GM23338 (cell line): ENCODE results near the gene SMYD1.

Experiments used
- CREB1 ChIP-seq: fragments of 250-450 bp; sonication (Bioruptor Pico); IDR thresholded peaks from 2 replicates; pipeline ENCODE4 v1.5.0; 2020; ENCODE audit warnings: low read depth, mild to moderate bottlenecking, moderate library complexity
- CTCF ChIP-seq, 2 experiments: fragments of 200-600 bp in 1 of 2; sonication (generic) in 1 of 2; conservative IDR thresholded peaks; 2 replicates each; pipeline versions ENCODE4 v1.5.1 to v1.6.1; 2016 to 2017; ENCODE audit warnings: antibody characterized with exemption in 2 of 2, low read depth in 2 of 2, mild to moderate bottlenecking in 2 of 2, moderate library complexity in 1 of 2
- ETS1 ChIP-seq: IDR thresholded peaks from 2 replicates; pipeline ENCODE4 v1.6.1; 2016; ENCODE audit warnings: antibody characterized with exemption
- EZH2 ChIP-seq: fragments of 200-600 bp; sonication (generic); IDR thresholded peaks from one replicate; pipeline ENCODE4 v1.8.0; 2017; ENCODE audit warnings: antibody characterized with exemption, mild to moderate bottlenecking, low read depth; ENCODE audit not compliant: unreplicated experiment
- EZH2phosphoT487 ChIP-seq: fragments of 200-600 bp; sonication (generic); IDR thresholded peaks from one replicate; pipeline ENCODE4 v1.8.1; 2018; ENCODE audit warnings: antibody characterized with exemption; ENCODE audit not compliant: unreplicated experiment
- JUNB ChIP-seq: IDR thresholded peaks from one replicate; pipeline ENCODE4 v1.6.1; 2016; ENCODE audit warnings: antibody characterized with exemption; ENCODE audit not compliant: unreplicated experiment
- NANOG ChIP-seq: IDR thresholded peaks from 2 replicates; pipeline ENCODE4 v1.6.1; 2016; ENCODE audit warnings: antibody characterized with exemption, borderline replicate concordance
- POLR2AphosphoS5 ChIP-seq: IDR thresholded peaks from 2 replicates; pipeline ENCODE4 v1.6.1; 2016; ENCODE audit warnings: antibody characterized with exemption, low read depth
- REST ChIP-seq: IDR thresholded peaks from one replicate; pipeline ENCODE4 v1.6.1; 2018; ENCODE audit warnings: antibody characterized with exemption; ENCODE audit not compliant: unreplicated experiment
- ZNF462 ChIP-seq: fragments of 250-450 bp; sonication (Bioruptor Pico); IDR thresholded peaks from 2 replicates; pipeline ENCODE4 v1.5.0; 2020; ENCODE audit warnings: mild to moderate bottlenecking, moderate library complexity

GRCh38 chr2:88027697-88028389, 39.8 kb upstream of the SMYD1 start:
- no peak for TF ChIP-seq POLR2AphosphoS5
- no peak for TF ChIP-seq CTCF (conservative IDR thresholded peaks at IDR 0.05; ENCODE audit: low read depth in 2 of 2)
- TF ChIP-seq EZH2 = no peak
- TF ChIP-seq EZH2phosphoT487 = no peak
- TF ChIP-seq JUNB = no peak
- no peak for TF ChIP-seq REST
- no peak for TF ChIP-seq CREB1
- no peak for TF ChIP-seq ZNF462 (CRISPR knock-in tag)
- TF ChIP-seq ETS1 = no peak
- TF ChIP-seq NANOG = no peak
